CD4-positive, alpha-beta T cell (primary cell): ENCODE results near the gene CEP350. TPM values are rescaled to one million over a fixed set of nuclear protein-coding genes. Genes with fewer than 3 reads are reported as not detected.

Experiments used
- ATAC-seq: fragments of 200-7000 bp; cut with Tn5 transposase; one replicate; pipeline ENCODE4 v1.10.0; 2022; ENCODE audit warnings: mild to moderate bottlenecking; ENCODE audit not compliant: poor library complexity
- CTCF ChIA-PET: fragments of 350-600 bp; sonication (Branson Sonifier 250); formaldehyde crosslinking; loops from one replicate; lab custom pipeline; 2021; ENCODE audit warnings: antibody characterized with exemption, inconsistent platforms; lab: Charles Lee
- POLR2A ChIA-PET: fragments of 350-600 bp; sonication (Branson Sonifier 250); formaldehyde crosslinking; loops from one replicate; lab custom pipeline; 2021; ENCODE audit warnings: antibody characterized with exemption, inconsistent platforms; lab: Charles Lee
- DNase-seq, 14 experiments: peaks; one replicate each; pipeline ENCODE4 v3.0.0-alpha.2; 2013 to 2020; ENCODE audit warnings: mixed read lengths in 2 of 14
- H3K27ac ChIP-seq, 2 donors: one replicate each; pipeline versions ENCODE4 v1.5.1 to v1.7.0; 2013; ENCODE audit warnings: low read length in 2 of 2, low read depth in 1 of 2, mild to moderate bottlenecking in 1 of 2
- H3K27me3 ChIP-seq, 2 experiments: 1 replicate in 1 of 2; 2 replicates in 1 of 2; pipeline versions ENCODE4 v1.6.1 to v1.7.0; 2013; ENCODE audit warnings: low read length in 2 of 2, control low read depth in 1 of 2, mild to moderate bottlenecking in 1 of 2, moderate library complexity in 1 of 2; ENCODE audit not compliant: insufficient read depth in 2 of 2, control insufficient read depth in 1 of 2
- H3K36me3 ChIP-seq: one replicate; pipeline ENCODE4 v1.6.1; 2013; ENCODE audit warnings: low read length, control low read depth; ENCODE audit not compliant: insufficient read depth
- H3K4me1 ChIP-seq: one replicate; pipeline ENCODE4 v1.6.1; 2013; ENCODE audit warnings: low read length, control low read depth; ENCODE audit not compliant: insufficient read depth
- H3K4me3 ChIP-seq: one replicate; pipeline ENCODE4 v1.5.1; 2013; ENCODE audit warnings: mild to moderate bottlenecking, low read length, moderate library complexity
- H3K9me3 ChIP-seq, 2 experiments: 1 replicate in 1 of 2; 2 replicates in 1 of 2; pipeline versions ENCODE4 v1.6.1 to v1.7.0; 2013; ENCODE audit warnings: low read length in 2 of 2, mild to moderate bottlenecking in 2 of 2, control low read depth in 1 of 2, moderate library complexity in 1 of 2; ENCODE audit not compliant: control insufficient read depth in 1 of 2, insufficient read depth in 1 of 2
- H3K27ac Mint-ChIP-seq: one replicate; pipeline ENCODE4 v1.8.0; 2020; ENCODE audit warnings: mixed read lengths
- H3K27me3 Mint-ChIP-seq: one replicate; pipeline ENCODE4 v1.8.0; 2021; ENCODE audit warnings: mixed read lengths
- H3K36me3 Mint-ChIP-seq: one replicate; pipeline ENCODE4 v1.8.0; 2021; ENCODE audit warnings: low read depth, mixed read lengths
- H3K4me1 Mint-ChIP-seq: one replicate; pipeline ENCODE4 v1.8.0; 2021; ENCODE audit warnings: low read depth, mixed read lengths
- H3K4me3 Mint-ChIP-seq: one replicate; pipeline ENCODE4 v1.8.0; 2020; ENCODE audit warnings: mild to moderate bottlenecking, mixed read lengths
- H3K9me3 Mint-ChIP-seq: one replicate; pipeline ENCODE4 v1.8.0; 2020; ENCODE audit warnings: mixed read lengths
- CTCF ChIP-seq: fragments of 200-600 bp; IDR thresholded peaks from one replicate; pipeline ENCODE4 v1.8.0; 2022; ENCODE audit warnings: antibody characterized with exemption, mild to moderate bottlenecking
- intact Hi-C, 2 experiments: fragments of 100-400 bp; cut with DNase I in 1 of 2; cut with micrococcal nuclease in 1 of 2; formaldehyde crosslinking; loops; one replicate each; pipeline versions ENCODE4 v1.15.1 to v1.9.0; 2023 to 2025; cut with DNase I, micrococcal nuclease
- total RNA-seq, 174 experiments: library from RNA in 2 of 174; stranded (reverse) in 2 of 174; gene quantifications; one replicate each; pipeline ENCODE4 v1.2.3 and lab custom pipeline; 2021 to 2026

Gene CEP350
- total RNA-seq, 2 experiments from 2014 or later: 45.5 to 51.4 TPM

DNA sequence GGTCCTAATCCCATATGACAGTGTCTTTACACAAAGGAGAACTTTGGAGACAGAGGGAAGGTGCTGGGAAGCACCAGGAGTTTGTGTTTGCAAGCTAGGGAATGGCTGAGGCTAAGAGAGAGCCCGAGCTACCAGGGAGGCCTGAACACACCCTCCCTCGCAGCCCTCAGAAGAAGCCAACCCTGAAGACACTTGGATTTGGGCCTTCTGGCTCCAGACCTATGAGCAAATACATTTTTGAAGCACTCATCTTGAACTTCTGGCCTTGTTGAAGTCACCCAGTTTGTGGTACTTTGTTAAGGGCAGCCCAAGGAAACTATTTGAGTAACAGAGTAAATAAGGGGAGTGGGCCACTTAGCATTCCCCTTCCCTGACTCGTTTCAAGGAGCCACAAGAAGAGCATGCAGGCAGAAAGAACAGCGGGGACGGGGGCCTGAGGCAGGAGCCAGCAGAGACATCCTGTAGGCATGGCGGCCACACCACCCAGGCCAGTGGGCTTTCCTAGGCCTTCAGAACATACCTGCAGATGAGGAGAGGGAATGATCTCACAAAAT lies 186.8 kb downstream of the CEP350 start:
- Histone ChIP-seq H3K9me3 (no peaks in the 10 kb centered on the region), H3K4me3 (no peak overlapping the region), H3K36me3 (no peaks in the 10 kb centered on the region), H3K4me1 (no peaks in the 10 kb centered on the region), H3K27ac (no peak overlapping the region), H3K27me3 (no peaks in the 10 kb centered on the region)
- CTCF ChIA-PET: no interaction called here
- H3K27me3 Mint-ChIP-seq: peaks cover 9% of the 10 kb centered on the region
- TF ChIP-seq CTCF: no peak
- DNase-seq (no peak), ATAC-seq (no peak)
- H3K9me3 Mint-ChIP-seq: no peaks in the 10 kb centered on the region
- H3K36me3 Mint-ChIP-seq: no peaks in the 10 kb centered on the region
- H3K27ac Mint-ChIP-seq: no peak overlapping the region
- POLR2A ChIA-PET: no interaction called here
- H3K4me3 Mint-ChIP-seq: no peak overlapping the region
- no peaks in the 10 kb centered on the region for H3K4me1 Mint-ChIP-seq
- intact Hi-C loops: no loop called here

DNA sequence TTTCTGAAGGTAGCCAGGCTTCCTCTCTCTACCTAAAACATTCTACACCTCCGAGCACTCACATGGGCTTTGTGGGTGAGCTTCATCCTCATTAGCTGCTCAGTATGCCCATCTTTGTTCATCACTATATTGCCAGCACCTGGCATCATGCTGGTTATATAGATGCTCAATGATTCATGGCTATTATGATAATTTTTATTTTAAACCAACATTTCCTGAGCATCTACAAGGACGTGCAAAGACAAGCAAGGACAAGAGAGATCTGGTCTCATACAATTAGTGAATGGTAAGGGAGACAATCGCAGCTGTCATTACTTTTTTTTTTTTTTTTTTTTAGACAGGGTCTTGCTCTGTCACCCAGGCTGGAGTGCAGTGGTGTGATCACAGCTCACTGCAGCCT lies 188.7 kb downstream of the CEP350 start:
- Mint-ChIP-seq H3K27me3 (no peaks in the 10 kb centered on the region), H3K27ac (no peak overlapping the region), H3K4me3 (no peak overlapping the region), H3K36me3 (no peaks in the 10 kb centered on the region), H3K4me1 (no peaks in the 10 kb centered on the region), H3K9me3 (no peaks in the 10 kb centered on the region)
- no peak overlapping the region for H3K4me3 ChIP-seq
- no peak for DNase-seq
- no peaks in the 10 kb centered on the region for H3K27me3 ChIP-seq
- ChIA-PET CTCF (interaction anchor here (0.7 kb wide), 1 partner anchor 9 kb away, joined by 3 read pairs; no protein-coding TSS in a partner anchor), POLR2A (no interaction called here)
- intact Hi-C loops: no loop called here
- no peak overlapping the region for H3K27ac ChIP-seq
- H3K4me1 ChIP-seq: no peaks in the 10 kb centered on the region
- TF ChIP-seq CTCF: no peak
- no peak for ATAC-seq
- H3K9me3 ChIP-seq: no peaks in the 10 kb centered on the region
- no peaks in the 10 kb centered on the region for H3K36me3 ChIP-seq

- no peaks in the 10 kb centered on the region for H3K9me3 Mint-ChIP-seq
- DNase-seq (no peak), ATAC-seq (no peak)
- Histone ChIP-seq H3K27me3 (no peaks in the 10 kb centered on the region), H3K27ac (no peak overlapping the region), H3K9me3 (no peaks in the 10 kb centered on the region), H3K4me1 (no peaks in the 10 kb centered on the region), H3K4me3 (no peak overlapping the region), H3K36me3 (no peaks in the 10 kb centered on the region)
- H3K36me3 Mint-ChIP-seq: no peaks in the 10 kb centered on the region
- no peak for TF ChIP-seq CTCF
- H3K4me1 Mint-ChIP-seq: no peaks in the 10 kb centered on the region
- POLR2A ChIA-PET: interaction anchor here (1.2 kb wide), 1 partner anchor 10 kb away, joined by 10 read pairs; the partner anchor contains the start of gene QSOX1
- intact Hi-C loops: no loop called here
- no peak overlapping the region for H3K4me3 Mint-ChIP-seq
- H3K27me3 Mint-ChIP-seq: no peaks in the 10 kb centered on the region
- no peak overlapping the region for H3K27ac Mint-ChIP-seq
- CTCF ChIA-PET: no interaction called here
Measured at GRCh38 chr1:180144659-180145357, 190.2 kb downstream of the CEP350 start.
